Activated T-helper 9 cell treated with anti-CD3 and anti-CD28 coated beads, Interleukin-2, amount 50 U/mL, for 16 hours (primary cell): ENCODE measurements around the gene AFF1.
A peak's percentile ranks its signal among the peaks of the same experiment; 100 is the strongest.
"Not testable (repeated sequence)": the region's sequence is repeated elsewhere in the genome, so short reads cannot be mapped to it uniquely, and the experiment has no call there.

ENCODE experiments used
- DNase-seq: peaks from one replicate; pipeline ENCODE4 v3.0.0-alpha.2; 2020; ENCODE audit warnings: low read depth

Gene AFF1

GRCh38 chr4:86977621-86978184 lies 42.9 kb downstream of the AFF1 start:
- DNase-seq: no peak

- no peak for DNase-seq
These were observed 43.9 kb downstream of the AFF1 start for GRCh38 chr4:86978709-86979108.

GRCh38 chr4:86980230-86980629 lies 45.4 kb downstream of the AFF1 start:
- no peak for DNase-seq

GRCh38 chr4:86981789-86982188 lies 47.0 kb downstream of the AFF1 start:
- no peak for DNase-seq

GRCh38 chr4:86985852-86986251 lies 51.0 kb downstream of the AFF1 start:
- DNase-seq: not testable (repeated sequence)

GRCh38 chr4:86989658-86990057 lies 54.8 kb downstream of the AFF1 start:
- DNase-seq: not testable (repeated sequence)

GRCh38 chr4:86990510-86990909 lies 55.7 kb downstream of the AFF1 start:
- DNase-seq: no peak

- DNase-seq: no peak
These were observed 57.2 kb downstream of the AFF1 start for GRCh38 chr4:86991994-86992393.

GRCh38 chr4:86993909-86994681 lies 59.3 kb downstream of the AFF1 start:
- no peak for DNase-seq

- DNase-seq: no peak
These were observed 59.9 kb downstream of the AFF1 start for GRCh38 chr4:86994686-86995085.

- DNase-seq: not testable (repeated sequence)
These were observed 61.7 kb downstream of the AFF1 start for GRCh38 chr4:86996510-86996909.

- DNase-seq: no peak
These were observed 64.4 kb downstream of the AFF1 start for GRCh38 chr4:86999136-86999643.

- no peak for DNase-seq
These were observed 67.9 kb downstream of the AFF1 start for GRCh38 chr4:87002682-87003043.

- no peak for DNase-seq
These were observed 68.5 kb downstream of the AFF1 start for GRCh38 chr4:87003266-87003665.

GRCh38 chr4:87005369-87005689 lies 70.5 kb downstream of the AFF1 start:
- no peak for DNase-seq

GRCh38 chr4:87005690-87006425 lies 71.0 kb downstream of the AFF1 start:
- DNase-seq: peak; percentile 31

GRCh38 chr4:87006426-87006675 lies 71.5 kb downstream of the AFF1 start:
- DNase-seq: no peak

- peak; percentile 79 for DNase-seq
These were observed 72.1 kb downstream of the AFF1 start for GRCh38 chr4:87006676-87007527.

- peak; percentile 24 for DNase-seq
These were observed 73.0 kb downstream of the AFF1 start for GRCh38 chr4:87007528-87008446.

- DNase-seq: no peak
These were observed 74.4 kb downstream of the AFF1 start for GRCh38 chr4:87009095-87009648.

- no peak for DNase-seq
These were observed 75.4 kb downstream of the AFF1 start for GRCh38 chr4:87010192-87010591.
